IPS DF 6.9 (cell line): ENCODE data around the gene CBFA2T2.
"Not testable (repeated sequence)": the region's sequence is repeated elsewhere in the genome, so short reads cannot be mapped to it uniquely, and the experiment has no call there.

ENCODE experiments used
- DNase-seq: peaks from one replicate; pipeline ENCODE4 v3.0.0-alpha.2; 2013; ENCODE audit warnings: low read depth, low spot score
- H3K27ac ChIP-seq: one replicate; pipeline ENCODE4 v1.5.1; 2013; ENCODE audit warnings: low read length, control low read depth
- H3K27me3 ChIP-seq: 2 replicates; pipeline ENCODE4 v1.6.1; 2013; ENCODE audit warnings: mild to moderate bottlenecking, low read length; ENCODE audit not compliant: control insufficient read depth, insufficient read depth
- H3K36me3 ChIP-seq: 2 replicates; pipeline ENCODE4 v1.6.1; 2013; ENCODE audit warnings: low read length; ENCODE audit not compliant: control insufficient read depth, insufficient read depth
- H3K4me1 ChIP-seq: 2 replicates; pipeline ENCODE4 v1.6.1; 2013; ENCODE audit warnings: low read length; ENCODE audit not compliant: control insufficient read depth, insufficient read depth
- H3K4me3 ChIP-seq: 2 replicates; pipeline ENCODE4 v1.5.1; 2013; ENCODE audit warnings: mild to moderate bottlenecking, low read length
- H3K9me3 ChIP-seq: 2 replicates; pipeline ENCODE4 v1.6.1; 2013; ENCODE audit warnings: low read length, inconsistent platforms; ENCODE audit not compliant: control insufficient read depth, insufficient read depth
- WGBS: extraction: QIAGEN DNeasy Blood & Tissue Kit; methylation state at CpG from one replicate; pipeline ENCODE4 v1.1.7; 2013; ENCODE audit warnings: mixed read lengths, missing lambda C conversion rate; ENCODE audit not compliant: insufficient read length, insufficient coverage; 5-methylcytosine and 5-hydroxymethylcytosine counted together

CBFA2T2 gene

DNA sequence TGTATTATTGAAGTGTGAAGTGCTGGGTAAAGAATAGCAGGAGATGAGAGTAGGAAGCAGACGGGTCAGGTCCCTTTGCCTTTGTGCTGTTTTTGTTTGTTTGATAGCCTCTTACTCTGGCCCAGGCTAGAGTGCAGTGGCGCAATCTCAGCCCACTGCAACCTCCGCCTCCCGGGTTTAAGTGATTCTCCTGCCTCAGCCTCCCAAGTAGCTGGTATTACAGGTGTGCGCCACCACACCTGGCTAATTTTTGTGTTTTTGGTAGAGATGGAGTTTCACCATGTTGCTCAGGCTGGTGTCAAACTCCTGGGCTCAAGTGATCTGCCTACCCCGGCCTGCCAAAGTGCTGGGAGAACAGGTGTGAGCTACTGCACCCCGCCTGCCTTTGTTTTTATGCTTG lies 18.1 kb downstream of the CBFA2T2 start:
- H3K27ac ChIP-seq = not testable (repeated sequence)

DNA sequence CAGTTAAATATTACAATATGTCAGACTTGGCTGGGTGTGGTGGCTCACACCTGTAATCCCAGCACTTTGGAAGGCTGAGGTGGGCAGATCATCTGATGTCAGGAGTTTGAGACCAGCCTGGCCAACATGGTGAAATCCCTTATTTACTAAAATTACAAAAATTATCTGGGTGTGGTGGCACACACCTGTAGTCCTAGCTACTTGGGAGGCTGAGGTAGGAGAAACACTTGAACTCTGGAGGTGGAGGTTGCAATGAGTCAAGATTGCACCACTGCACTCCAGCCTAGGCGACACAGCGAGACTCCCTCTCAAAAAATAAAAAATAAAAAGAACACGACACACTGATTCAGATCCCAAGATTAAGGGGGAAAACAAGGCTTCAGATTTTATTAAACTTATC lies 19.2 kb downstream of the CBFA2T2 start:
- not testable (repeated sequence) for H3K4me1 ChIP-seq, H3K9me3 ChIP-seq, DNase-seq, H3K36me3 ChIP-seq, H3K27me3 ChIP-seq, H3K4me3 ChIP-seq, H3K27ac ChIP-seq
- no CpG with 5 or more reads among the region's 3 CpGs for WGBS

More for the DNA sequence above, 18.1 kb downstream of the CBFA2T2 start:
- H3K4me1 ChIP-seq, H3K9me3 ChIP-seq, DNase-seq, H3K36me3 ChIP-seq, H3K27me3 ChIP-seq, H3K4me3 ChIP-seq: not testable (repeated sequence)
- 100% methylated on average over 1 of the region's 7 CpGs for WGBS

DNA sequence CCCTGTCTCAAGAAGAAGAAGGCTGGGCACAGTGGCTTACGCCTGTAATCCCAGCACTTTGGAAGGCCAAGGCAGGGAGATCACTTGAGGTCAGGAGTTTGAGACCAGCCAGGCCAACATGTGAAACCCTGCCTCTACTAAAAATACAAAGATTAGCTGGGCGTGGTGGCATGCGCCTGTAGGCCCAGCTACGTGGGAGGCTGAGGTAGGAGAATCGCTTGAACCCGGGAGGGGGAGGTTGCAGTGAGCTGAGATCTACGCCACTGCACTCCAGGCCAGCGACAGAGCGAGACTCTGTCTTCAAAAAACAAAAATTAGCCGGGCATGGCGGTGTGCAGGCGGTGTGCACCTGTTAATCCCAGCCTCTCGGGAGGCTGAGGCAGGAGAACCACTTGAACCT lies 22.0 kb downstream of the CBFA2T2 start:
- H3K36me3 ChIP-seq, H3K27ac ChIP-seq, H3K4me1 ChIP-seq, DNase-seq, H3K4me3 ChIP-seq, H3K9me3 ChIP-seq, H3K27me3 ChIP-seq: not testable (repeated sequence)
- WGBS = no CpG with 5 or more reads among the region's 13 CpGs

DNA sequence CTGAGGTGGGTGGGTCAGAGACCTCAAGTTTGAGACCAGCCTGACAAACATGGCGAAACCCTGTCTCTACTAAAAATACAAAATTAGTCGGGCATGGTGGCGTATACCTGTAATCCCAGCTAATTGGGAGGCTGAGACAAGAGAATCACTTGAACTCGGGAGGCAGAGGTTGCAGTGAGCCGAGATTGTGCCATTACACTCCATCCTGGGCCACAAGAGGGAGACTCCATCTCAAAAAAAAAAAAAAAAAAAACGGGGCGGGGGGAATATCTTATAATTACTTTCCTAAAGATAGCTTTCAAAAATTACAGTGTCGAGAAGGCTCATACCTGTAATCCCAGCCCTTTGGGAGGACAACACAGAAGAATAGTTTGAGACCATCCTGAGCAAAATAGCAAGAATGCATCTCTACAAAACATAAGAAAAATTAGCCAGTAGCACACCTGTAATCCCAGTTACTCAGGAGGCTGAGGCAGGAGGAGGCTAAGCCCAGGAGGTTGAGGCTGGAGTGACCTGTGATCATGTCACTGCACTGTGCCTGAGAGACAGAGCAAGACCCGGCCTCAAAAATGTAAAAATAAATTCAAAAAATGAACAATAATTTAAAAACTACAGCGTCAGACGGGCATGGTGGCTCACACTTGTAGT lies 25.8 kb downstream of the CBFA2T2 start:
- no peaks in the 10 kb centered on the region for H3K9me3 ChIP-seq
- H3K27me3 ChIP-seq = no peaks in the 10 kb centered on the region
- H3K4me3 ChIP-seq = no peak overlapping the region
- no peak overlapping the region for H3K27ac ChIP-seq
- no CpG with 5 or more reads among the region's 11 CpGs for WGBS
- no peaks in the 10 kb centered on the region for H3K4me1 ChIP-seq
- DNase-seq = no peak
- peaks cover 2% of the 10 kb centered on the region; the same call in 1 of the 2 replicates for H3K36me3 ChIP-seq

DNA sequence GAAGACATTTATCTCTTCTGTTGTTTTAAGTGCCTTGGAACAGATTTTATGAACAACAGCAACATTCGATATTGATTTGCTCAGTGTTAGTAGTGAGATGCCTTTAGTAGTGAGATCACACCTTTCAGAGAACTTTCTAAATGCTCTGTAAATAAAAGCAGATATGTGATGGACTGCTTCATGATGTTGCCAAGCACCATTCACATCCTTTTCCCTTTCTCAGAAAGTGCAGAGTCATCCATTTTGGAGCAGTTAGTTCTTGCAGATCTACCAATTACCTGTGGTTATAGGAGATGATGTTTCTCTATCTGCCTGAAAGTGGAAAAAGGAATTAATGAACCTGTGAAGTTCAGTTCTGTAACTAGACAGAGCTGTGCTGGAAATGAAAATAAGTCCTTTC lies 27.0 kb downstream of the CBFA2T2 start:
- DNase-seq = no peak
- H3K27me3 ChIP-seq = no peaks in the 10 kb centered on the region
- WGBS = no CpG with 5 or more reads among the region's 1 CpG
- no peak overlapping the region for H3K27ac ChIP-seq
- peaks cover 1% of the 10 kb centered on the region; the same call in 1 of the 2 replicates for H3K36me3 ChIP-seq
- H3K9me3 ChIP-seq = no peaks in the 10 kb centered on the region
- no peaks in the 10 kb centered on the region for H3K4me1 ChIP-seq
- no peak overlapping the region for H3K4me3 ChIP-seq

DNA sequence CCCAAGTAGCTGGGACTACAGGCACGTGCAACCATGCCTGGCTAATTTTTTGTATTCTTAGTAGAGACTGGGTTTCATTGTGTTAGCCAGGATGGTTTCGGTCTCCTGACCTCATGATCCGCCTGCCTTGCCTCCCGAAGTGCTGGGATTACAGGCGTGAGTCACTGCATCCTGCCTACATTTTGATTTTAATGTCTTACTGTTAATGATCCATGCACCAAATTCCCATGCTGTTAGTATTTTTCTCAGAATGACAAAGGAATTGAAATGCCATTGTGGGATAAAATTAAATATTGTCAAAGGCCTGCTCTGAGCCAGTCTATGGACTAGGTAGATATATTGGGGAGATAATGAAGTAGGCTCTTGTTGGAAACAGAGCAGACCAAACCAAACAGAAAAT lies 28.2 kb downstream of the CBFA2T2 start:
- Histone ChIP-seq H3K27ac (no peak overlapping the region), H3K9me3 (no peaks in the 10 kb centered on the region), H3K27me3 (no peaks in the 10 kb centered on the region), H3K4me1 (no peaks in the 10 kb centered on the region), H3K36me3 (no peaks in the 10 kb centered on the region), H3K4me3 (no peak overlapping the region)
- DNase-seq = no peak
- WGBS = no CpG with 5 or more reads among the region's 5 CpGs

DNA sequence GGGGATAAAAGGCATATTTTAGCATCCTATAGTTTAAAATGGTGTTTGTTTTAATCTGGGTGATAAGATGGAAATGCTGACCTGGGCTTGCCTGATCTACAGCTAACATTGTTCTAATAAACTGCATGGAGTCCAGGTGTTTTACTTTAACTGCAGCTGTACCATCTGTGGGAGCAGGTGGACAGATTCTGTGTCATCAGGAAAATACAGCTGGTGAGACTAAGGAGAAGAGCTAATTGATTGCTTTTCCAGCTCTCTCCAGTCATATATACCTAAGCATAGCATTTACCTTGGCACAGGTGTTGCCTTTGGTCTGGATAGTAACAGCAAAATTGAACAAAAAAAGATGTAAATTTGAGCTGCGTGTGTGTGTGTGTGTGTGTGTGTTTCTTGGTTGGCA lies 31.6 kb downstream of the CBFA2T2 start:
- WGBS = no CpG with 5 or more reads among the region's 1 CpG
- Histone ChIP-seq H3K9me3 (no peaks in the 10 kb centered on the region), H3K4me3 (no peak overlapping the region), H3K4me1 (no peaks in the 10 kb centered on the region), H3K36me3 (no peaks in the 10 kb centered on the region), H3K27ac (no peak overlapping the region), H3K27me3 (no peaks in the 10 kb centered on the region)
- no peak for DNase-seq

DNA sequence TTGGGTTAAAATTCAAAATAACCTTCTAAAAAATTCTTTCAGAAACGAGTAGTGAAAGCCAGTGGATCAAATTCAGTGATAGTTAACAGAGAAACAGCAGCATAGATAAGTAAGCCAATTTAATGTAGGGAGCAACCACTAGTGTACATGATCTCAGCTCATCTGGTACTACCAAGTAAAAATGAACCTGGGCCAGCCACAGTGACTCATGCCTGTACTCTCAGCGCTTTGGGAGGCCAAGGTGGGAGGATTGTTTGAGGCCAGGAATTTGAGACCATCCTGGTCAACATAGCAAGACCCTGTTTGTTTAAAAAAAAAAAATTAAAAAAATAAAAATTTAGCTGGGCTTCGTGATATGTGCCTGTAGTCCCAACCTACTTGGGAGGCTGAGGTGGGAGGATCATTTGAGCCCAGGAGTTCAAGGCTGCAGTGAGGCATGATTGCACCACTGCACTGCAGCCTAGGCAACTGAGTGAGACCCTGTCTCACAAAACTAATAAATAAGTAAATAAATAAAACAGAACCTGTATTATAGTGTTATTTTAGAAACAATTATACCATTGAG lies 32.4 kb downstream of the CBFA2T2 start:
- Histone ChIP-seq H3K27ac (no peak overlapping the region), H3K36me3 (no peaks in the 10 kb centered on the region), H3K27me3 (no peaks in the 10 kb centered on the region), H3K4me1 (no peaks in the 10 kb centered on the region), H3K9me3 (no peaks in the 10 kb centered on the region), H3K4me3 (no peak overlapping the region)
- WGBS = no CpG with 5 or more reads among the region's 3 CpGs
- DNase-seq = no peak

DNA sequence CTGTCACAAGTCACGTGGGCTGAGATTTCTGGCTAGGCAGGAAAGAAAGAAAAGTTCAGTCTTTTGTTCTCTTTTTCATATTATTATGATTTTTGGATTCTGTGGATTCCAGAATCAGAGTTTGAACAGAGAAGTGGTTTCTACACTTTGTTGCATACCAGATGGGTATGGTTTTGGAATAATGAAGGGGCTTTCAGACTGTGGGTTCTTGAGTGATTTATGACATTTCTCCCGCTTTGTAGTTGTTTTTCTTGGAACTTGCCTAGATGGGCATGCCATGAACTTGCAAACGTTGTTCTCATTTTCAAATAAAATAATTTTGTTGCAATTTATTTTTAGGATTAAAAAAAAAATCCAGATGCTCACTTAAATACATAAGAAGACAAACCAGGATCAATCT lies 34.4 kb downstream of the CBFA2T2 start:
- 0 out of 2 replicates have a peak, but pooled peaks cover 1% of the 10 kb centered on the region for H3K4me1 ChIP-seq
- no peaks in the 10 kb centered on the region for H3K9me3 ChIP-seq
- WGBS = no CpG with 5 or more reads among the region's 3 CpGs
- H3K27ac ChIP-seq = no peak overlapping the region
- no peaks in the 10 kb centered on the region for H3K36me3 ChIP-seq
- DNase-seq = no peak
- no peak overlapping the region for H3K4me3 ChIP-seq
- H3K27me3 ChIP-seq = no peaks in the 10 kb centered on the region

DNA sequence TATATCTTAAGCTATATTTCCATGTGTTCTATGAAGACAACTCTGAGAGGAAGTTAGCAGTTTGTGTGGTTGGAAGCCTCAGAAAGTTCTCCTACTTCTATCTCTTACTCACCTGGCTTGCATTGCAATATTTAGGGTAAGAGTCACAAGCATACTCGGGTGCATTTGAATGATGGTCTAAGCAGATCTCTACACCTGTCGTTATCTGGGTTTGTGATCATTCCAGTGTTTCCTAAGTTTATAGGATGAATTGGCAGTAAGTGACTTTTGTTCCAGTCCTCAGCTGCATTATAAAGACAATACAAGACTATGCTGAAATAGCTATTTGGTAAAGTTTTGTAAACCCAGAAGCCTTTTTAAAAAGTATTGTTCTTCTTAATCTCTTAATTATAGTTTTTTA lies 36.9 kb downstream of the CBFA2T2 start:
- H3K4me3 ChIP-seq = no peak overlapping the region
- WGBS = no CpG with 5 or more reads among the region's 2 CpGs
- no peaks in the 10 kb centered on the region for H3K36me3 ChIP-seq
- 0 out of 2 replicates have a peak, but pooled peaks cover 1% of the 10 kb centered on the region for H3K4me1 ChIP-seq
- H3K9me3 ChIP-seq = no peaks in the 10 kb centered on the region
- no peaks in the 10 kb centered on the region for H3K27me3 ChIP-seq
- H3K27ac ChIP-seq = no peak overlapping the region
- DNase-seq = no peak
